ENCODE results near the gene TWSG1. TPM values are rescaled to one million over a fixed set of nuclear protein-coding genes. Genes with fewer than 3 reads are reported as not detected.

Gene TWSG1
- total and polyA plus RNA-seq, 2 of the 13 experiments (the other 11 are each of a cell fraction or from before 2014, with no cell fraction given) = 6.6 to 9.4 TPM

DNA sequence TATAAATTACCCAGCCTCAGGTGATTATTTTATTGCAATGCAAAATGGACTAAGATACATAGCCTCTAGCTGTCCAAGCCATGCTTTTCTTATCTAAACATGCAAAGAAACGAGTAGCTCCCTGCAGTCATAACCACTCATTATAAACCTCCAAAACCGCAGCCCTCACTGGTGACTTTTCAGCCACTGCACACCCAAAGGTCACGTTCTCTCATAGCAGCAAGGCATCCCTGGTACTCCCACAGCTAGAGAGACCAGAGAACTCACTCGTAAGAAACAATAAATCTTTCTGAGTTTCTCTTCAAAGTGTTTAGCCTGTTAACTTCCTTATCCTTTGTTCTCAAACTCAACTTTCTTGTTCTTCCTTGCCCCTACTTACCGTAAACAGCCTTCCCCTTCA, 112.3 kb downstream of the TWSG1 start:
- Histone ChIP-seq H3K36me3 (replicated peaks in 1 of 2; ENCODE audit: control insufficient read depth in 1 of 2, insufficient read depth in 2 of 2, low read length in 2 of 2) (no peaks in the 10 kb centered on the region), H3K79me2 (ENCODE audit: insufficient read depth, low read length) (no peaks in the 10 kb centered on the region), H3K9me3 (ENCODE audit: low read length) (peaks cover 11% of the 10 kb centered on the region), H3K9ac (ENCODE audit: insufficient read depth, low read depth, low read length) (no peak overlapping the region), H3K4me3 (replicated peaks in 1 of 3; ENCODE audit: insufficient read depth in 1 of 3, low read depth in 2 of 3, low read length in 3 of 3) (no peak overlapping the region), H3K27me3 (ENCODE audit: control insufficient read depth in 1 of 2, insufficient read depth in 2 of 2, low read length in 2 of 2) (no peaks in the 10 kb centered on the region; a peak in 1 of 5 replicates), H3K4me2 (ENCODE audit: low read depth, low read length) (no peak overlapping the region), H4K20me1 (ENCODE audit: insufficient read depth, low read length) (no peaks in the 10 kb centered on the region), H3K27ac (ENCODE audit: extremely low read length, insufficient read depth, low read length) (no peak overlapping the region), H2AFZ (ENCODE audit: low read length) (no peak overlapping the region), H3K4me1 (ENCODE audit: insufficient read depth, low read length) (peaks cover 11% of the 10 kb centered on the region)
- ATAC-seq = no peak
- FAIRE-seq = no peak
- in situ Hi-C loops (cut with HindIII; ENCODE audit: extremely low pct_ligation_motif_present, low pct_unique_long_range_greater_than_20kb) = no loop called here
- CTCF ChIA-PET (ENCODE audit: low intra/inter-chr PET ratio, low total read pairs) = no interaction called here
- intact Hi-C loops (cut with micrococcal nuclease; ENCODE audit: unreplicated experiment) = no loop called here
- no peak for DNase-seq (ENCODE audit: low spot score)
- no TSS peak for BruUV-seq (replicated peaks)
- POLR2A ChIA-PET = no interaction called here
- WGBS (ENCODE audit: low lambda C conversion rate) = 37% methylated on average over 5 of the region's 5 CpGs
- no peak for TF ChIP-seq ATF4 (CRISPR knock-in tag; IDR thresholded peaks at IDR 0.05)
- no peak for TF ChIP-seq RXRA (CRISPR knock-in tag; IDR thresholded peaks at IDR 0.05)
- TF ChIP-seq, protein P1, sequence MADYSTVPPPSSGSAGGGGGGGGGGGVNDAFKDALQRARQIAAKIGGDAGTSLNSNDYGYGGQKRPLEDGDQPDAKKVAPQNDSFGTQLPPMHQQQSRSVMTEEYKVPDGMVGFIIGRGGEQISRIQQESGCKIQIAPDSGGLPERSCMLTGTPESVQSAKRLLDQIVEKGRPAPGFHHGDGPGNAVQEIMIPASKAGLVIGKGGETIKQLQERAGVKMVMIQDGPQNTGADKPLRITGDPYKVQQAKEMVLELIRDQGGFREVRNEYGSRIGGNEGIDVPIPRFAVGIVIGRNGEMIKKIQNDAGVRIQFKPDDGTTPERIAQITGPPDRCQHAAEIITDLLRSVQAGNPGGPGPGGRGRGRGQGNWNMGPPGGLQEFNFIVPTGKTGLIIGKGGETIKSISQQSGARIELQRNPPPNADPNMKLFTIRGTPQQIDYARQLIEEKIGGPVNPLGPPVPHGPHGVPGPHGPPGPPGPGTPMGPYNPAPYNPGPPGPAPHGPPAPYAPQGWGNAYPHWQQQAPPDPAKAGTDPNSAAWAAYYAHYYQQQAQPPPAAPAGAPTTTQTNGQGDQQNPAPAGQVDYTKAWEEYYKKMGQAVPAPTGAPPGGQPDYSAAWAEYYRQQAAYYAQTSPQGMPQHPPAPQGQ (CRISPR knock-in tag; IDR thresholded peaks at IDR 0.05; ENCODE audit: borderline replicate concordance) = no peak
- no peak for TF ChIP-seq NFYC (CRISPR knock-in tag; IDR thresholded peaks at IDR 0.05)
- TF ChIP-seq ZBTB39 (CRISPR knock-in tag; IDR thresholded peaks at IDR 0.05) = no peak
- TF ChIP-seq ZNF816 (CRISPR knock-in tag; IDR thresholded peaks at IDR 0.05; ENCODE audit: borderline replicate concordance) = no peak
- TF ChIP-seq, protein P2, sequence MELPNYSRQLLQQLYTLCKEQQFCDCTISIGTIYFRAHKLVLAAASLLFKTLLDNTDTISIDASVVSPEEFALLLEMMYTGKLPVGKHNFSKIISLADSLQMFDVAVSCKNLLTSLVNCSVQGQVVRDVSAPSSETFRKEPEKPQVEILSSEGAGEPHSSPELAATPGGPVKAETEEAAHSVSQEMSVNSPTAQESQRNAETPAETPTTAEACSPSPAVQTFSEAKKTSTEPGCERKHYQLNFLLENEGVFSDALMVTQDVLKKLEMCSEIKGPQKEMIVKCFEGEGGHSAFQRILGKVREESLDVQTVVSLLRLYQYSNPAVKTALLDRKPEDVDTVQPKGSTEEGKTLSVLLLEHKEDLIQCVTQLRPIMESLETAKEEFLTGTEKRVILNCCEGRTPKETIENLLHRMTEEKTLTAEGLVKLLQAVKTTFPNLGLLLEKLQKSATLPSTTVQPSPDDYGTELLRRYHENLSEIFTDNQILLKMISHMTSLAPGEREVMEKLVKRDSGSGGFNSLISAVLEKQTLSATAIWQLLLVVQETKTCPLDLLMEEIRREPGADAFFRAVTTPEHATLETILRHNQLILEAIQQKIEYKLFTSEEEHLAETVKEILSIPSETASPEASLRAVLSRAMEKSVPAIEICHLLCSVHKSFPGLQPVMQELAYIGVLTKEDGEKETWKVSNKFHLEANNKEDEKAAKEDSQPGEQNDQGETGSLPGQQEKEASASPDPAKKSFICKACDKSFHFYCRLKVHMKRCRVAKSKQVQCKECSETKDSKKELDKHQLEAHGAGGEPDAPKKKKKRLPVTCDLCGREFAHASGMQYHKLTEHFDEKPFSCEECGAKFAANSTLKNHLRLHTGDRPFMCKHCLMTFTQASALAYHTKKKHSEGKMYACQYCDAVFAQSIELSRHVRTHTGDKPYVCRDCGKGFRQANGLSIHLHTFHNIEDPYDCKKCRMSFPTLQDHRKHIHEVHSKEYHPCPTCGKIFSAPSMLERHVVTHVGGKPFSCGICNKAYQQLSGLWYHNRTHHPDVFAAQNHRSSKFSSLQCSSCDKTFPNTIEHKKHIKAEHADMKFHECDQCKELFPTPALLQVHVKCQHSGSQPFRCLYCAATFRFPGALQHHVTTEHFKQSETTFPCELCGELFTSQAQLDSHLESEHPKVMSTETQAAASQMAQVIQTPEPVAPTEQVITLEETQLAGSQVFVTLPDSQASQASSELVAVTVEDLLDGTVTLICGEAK (IDR thresholded peaks at IDR 0.05) = no peak
- TF ChIP-seq, protein P2 (CRISPR knock-in tag; IDR thresholded peaks at IDR 0.05) = no peak
- no peak for TF ChIP-seq ONECUT2 (CRISPR knock-in tag; IDR thresholded peaks at IDR 0.05)
- no peak for TF ChIP-seq FOSL2 (CRISPR knock-in tag; IDR thresholded peaks at IDR 0.05)
- no peak for TF ChIP-seq ZSCAN12 (CRISPR knock-in tag; IDR thresholded peaks at IDR 0.05)
- TF ChIP-seq HDAC6 (IDR thresholded peaks at IDR 0.05; ENCODE audit: low read depth, low read length) = no peak

Data from HepG2 (cell line).